HEK293 (cell line): ENCODE measurements around the gene MSLN.

ENCODE experiments used
- BCL11A ChIP-seq: fragments of 450-650 bp; formaldehyde crosslinking; IDR thresholded peaks from 2 replicates; pipeline ENCODE4 v1.5.1; 2016; ENCODE audit warnings: low read depth, missing biosample characterization, missing genetic modification characterization
- CTCF ChIP-seq: fragments of 450-650 bp; formaldehyde crosslinking; IDR thresholded peaks from 2 replicates; pipeline ENCODE4 v1.5.1; 2016; ENCODE audit warnings: missing biosample characterization, missing genetic modification characterization
- EGR2 ChIP-seq: fragments of 450-650 bp; formaldehyde crosslinking; IDR thresholded peaks from 2 replicates; pipeline ENCODE4 v1.5.1; 2016; ENCODE audit warnings: low read depth, missing biosample characterization, missing genetic modification characterization
- GLIS1 ChIP-seq: fragments of 450-650 bp; formaldehyde crosslinking; IDR thresholded peaks from 2 replicates; pipeline ENCODE4 v1.5.1; 2016; ENCODE audit warnings: missing biosample characterization, missing genetic modification characterization
- IKZF3 ChIP-seq: fragments of 450-650 bp; IDR thresholded peaks from 2 replicates; pipeline ENCODE4 v1.5.0; 2018; ENCODE audit warnings: missing biosample characterization, mild to moderate bottlenecking, missing genetic modification characterization, moderate library complexity
- KLF1 ChIP-seq: fragments of 450-650 bp; formaldehyde crosslinking; IDR thresholded peaks from 2 replicates; pipeline ENCODE4 v1.5.1; 2016; ENCODE audit warnings: missing biosample characterization, missing genetic modification characterization
- KLF16 ChIP-seq: fragments of 450-650 bp; formaldehyde crosslinking; IDR thresholded peaks from 2 replicates; pipeline ENCODE4 v1.5.1; 2017; ENCODE audit warnings: missing biosample characterization, missing genetic modification characterization
- OSR2 ChIP-seq: fragments of 450-650 bp; formaldehyde crosslinking; IDR thresholded peaks from 2 replicates; pipeline ENCODE4 v1.5.1; 2016; ENCODE audit warnings: missing biosample characterization, missing genetic modification characterization
- PATZ1 ChIP-seq: fragments of 450-650 bp; formaldehyde crosslinking; IDR thresholded peaks from 2 replicates; pipeline ENCODE4 v1.5.1; 2016; ENCODE audit warnings: missing biosample characterization, missing genetic modification characterization
- ZBTB1 ChIP-seq: fragments of 450-650 bp; formaldehyde crosslinking; IDR thresholded peaks from 2 replicates; pipeline ENCODE4 v1.5.1; 2016; ENCODE audit warnings: missing biosample characterization, missing genetic modification characterization
- ZBTB17 ChIP-seq: fragments of 450-650 bp; formaldehyde crosslinking; IDR thresholded peaks from 2 replicates; pipeline ENCODE4 v1.5.1; 2016; ENCODE audit warnings: missing biosample characterization, missing genetic modification characterization
- ZBTB21 ChIP-seq: fragments of 450-650 bp; formaldehyde crosslinking; IDR thresholded peaks from 2 replicates; pipeline ENCODE4 v1.5.1; 2017; ENCODE audit warnings: missing biosample characterization, missing genetic modification characterization
- ZBTB26 ChIP-seq: fragments of 450-650 bp; formaldehyde crosslinking; optimal IDR thresholded peaks from 2 replicates; pipeline ENCODE3; 2016; ENCODE audit warnings: missing biosample characterization, mild to moderate bottlenecking, missing genetic modification characterization
- ZBTB48 ChIP-seq: fragments of 450-650 bp; formaldehyde crosslinking; IDR thresholded peaks from 2 replicates; pipeline ENCODE4 v1.5.1; 2016; ENCODE audit warnings: missing biosample characterization, missing genetic modification characterization
- ZBTB8A ChIP-seq: fragments of 450-650 bp; formaldehyde crosslinking; IDR thresholded peaks from 2 replicates; pipeline ENCODE4 v1.5.1; 2016; ENCODE audit warnings: missing biosample characterization, missing genetic modification characterization
- ZFHX2 ChIP-seq: fragments of 450-650 bp; formaldehyde crosslinking; conservative IDR thresholded peaks from 2 replicates; pipeline ENCODE4 v1.5.1; 2016; ENCODE audit warnings: missing biosample characterization, missing genetic modification characterization
- ZNF24 ChIP-seq: fragments of 450-650 bp; formaldehyde crosslinking; IDR thresholded peaks from 2 replicates; pipeline ENCODE4 v1.5.1; 2016; ENCODE audit warnings: missing biosample characterization, missing genetic modification characterization
- ZNF324 ChIP-seq: fragments of 450-650 bp; formaldehyde crosslinking; IDR thresholded peaks from 2 replicates; pipeline ENCODE4 v1.5.1; 2016; ENCODE audit warnings: missing biosample characterization, missing genetic modification characterization
- ZNF335 ChIP-seq: fragments of 450-650 bp; formaldehyde crosslinking; conservative IDR thresholded peaks from 2 replicates; pipeline ENCODE4 v1.5.1; 2016; ENCODE audit warnings: missing biosample characterization, missing genetic modification characterization
- ZNF394 ChIP-seq: fragments of 450-650 bp; formaldehyde crosslinking; IDR thresholded peaks from 2 replicates; pipeline ENCODE4 v1.5.1; 2016; ENCODE audit warnings: missing biosample characterization, missing genetic modification characterization, mild to moderate bottlenecking, moderate library complexity, borderline replicate concordance
- ZNF580 ChIP-seq: fragments of 450-650 bp; formaldehyde crosslinking; IDR thresholded peaks from 2 replicates; pipeline ENCODE4 v1.5.1; 2016; ENCODE audit warnings: missing biosample characterization, missing genetic modification characterization
- ZNF660 ChIP-seq: fragments of 450-650 bp; IDR thresholded peaks from 2 replicates; pipeline ENCODE4 v1.5.1; 2018; ENCODE audit warnings: missing biosample characterization, mild to moderate bottlenecking, missing genetic modification characterization
- ZNF692 ChIP-seq: fragments of 450-650 bp; formaldehyde crosslinking; IDR thresholded peaks from 2 replicates; pipeline ENCODE4 v1.5.1; 2016; ENCODE audit warnings: missing biosample characterization, missing genetic modification characterization
- ZNF76 ChIP-seq: fragments of 450-650 bp; formaldehyde crosslinking; IDR thresholded peaks from 2 replicates; pipeline ENCODE4; 2016; ENCODE audit warnings: low read depth, missing biosample characterization, missing genetic modification characterization, borderline replicate concordance
- ZSCAN5A ChIP-seq: fragments of 450-650 bp; formaldehyde crosslinking; IDR thresholded peaks from 2 replicates; pipeline ENCODE4 v1.5.1; 2016; ENCODE audit warnings: missing biosample characterization, missing genetic modification characterization
- TF ChIP-seq, protein P1 (sequence below): fragments of 450-650 bp; formaldehyde crosslinking; IDR thresholded peaks from 2 replicates; pipeline ENCODE4 v1.5.1; 2017; ENCODE audit warnings: missing biosample characterization, missing genetic modification characterization
- TF ChIP-seq, protein P2 (sequence below): fragments of 450-650 bp; formaldehyde crosslinking; IDR thresholded peaks from 2 replicates; pipeline ENCODE4 v1.5.1; 2016; ENCODE audit warnings: missing biosample characterization, missing genetic modification characterization

MSLN gene

GRCh38 chr16:712740-713250 is 47.7 kb upstream of the MSLN start (continued):
- TF ChIP-seq GLIS1 (tag by site-specific recombination) (peak; percentile 48; the same call in 1 of the 2 replicates), OSR2 (peak; percentile 29; the same call in 1 of the 2 replicates), ZFHX2 (tag by site-specific recombination) (peak; percentile 92), ZBTB1 (tag by site-specific recombination) (0 out of 2 replicates have a peak, but pooled peaks have one; percentile 10), ZNF76 (tag by site-specific recombination) (0 out of 2 replicates have a peak, but pooled peaks have one; percentile 35), ZBTB21 (tag by site-specific recombination) (0 out of 2 replicates have a peak, but pooled peaks have one; percentile 19), IKZF3 (tag by site-specific recombination) (peak; percentile 70), EGR2 (peak; percentile 86), ZBTB48 (peak; percentile 79; the same call in 1 of the 2 replicates), KLF16 (tag by site-specific recombination) (peak; percentile 65; the same call in 1 of the 2 replicates), ZBTB17 (peak; percentile 84), KLF1 (tag by site-specific recombination) (peak; percentile 67; the same call in 1 of the 2 replicates), ZBTB26 (tag by site-specific recombination) (peak; percentile 28), ZNF335 (tag by site-specific recombination) (peak; percentile 46), ZNF324 (tag by site-specific recombination) (peak; percentile 83), ZNF394 (tag by site-specific recombination) (peak; percentile 78; the same call in 1 of the 2 replicates), ZNF660 (tag by site-specific recombination) (peak; percentile 89), CTCF (peak; percentile 73), ZNF24 (tag by site-specific recombination) (peak; percentile 80; the same call in 1 of the 2 replicates), PATZ1 (peak; percentile 83), ZSCAN5A (peak; percentile 55; the same call in 1 of the 2 replicates), ZBTB8A (tag by site-specific recombination) (peak; percentile 87), BCL11A (tag by site-specific recombination) (peak; percentile 78; the same call in 1 of the 2 replicates), ZNF580 (tag by site-specific recombination) (peak; percentile 90), ZNF692 (0 out of 2 replicates have a peak, but pooled peaks have one; percentile 5)
- TF ChIP-seq, protein P1, sequence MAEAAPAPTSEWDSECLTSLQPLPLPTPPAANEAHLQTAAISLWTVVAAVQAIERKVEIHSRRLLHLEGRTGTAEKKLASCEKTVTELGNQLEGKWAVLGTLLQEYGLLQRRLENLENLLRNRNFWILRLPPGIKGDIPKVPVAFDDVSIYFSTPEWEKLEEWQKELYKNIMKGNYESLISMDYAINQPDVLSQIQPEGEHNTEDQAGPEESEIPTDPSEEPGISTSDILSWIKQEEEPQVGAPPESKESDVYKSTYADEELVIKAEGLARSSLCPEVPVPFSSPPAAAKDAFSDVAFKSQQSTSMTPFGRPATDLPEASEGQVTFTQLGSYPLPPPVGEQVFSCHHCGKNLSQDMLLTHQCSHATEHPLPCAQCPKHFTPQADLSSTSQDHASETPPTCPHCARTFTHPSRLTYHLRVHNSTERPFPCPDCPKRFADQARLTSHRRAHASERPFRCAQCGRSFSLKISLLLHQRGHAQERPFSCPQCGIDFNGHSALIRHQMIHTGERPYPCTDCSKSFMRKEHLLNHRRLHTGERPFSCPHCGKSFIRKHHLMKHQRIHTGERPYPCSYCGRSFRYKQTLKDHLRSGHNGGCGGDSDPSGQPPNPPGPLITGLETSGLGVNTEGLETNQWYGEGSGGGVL (tag by site-specific recombination), result peak; percentile 50
- TF ChIP-seq, protein P2, sequence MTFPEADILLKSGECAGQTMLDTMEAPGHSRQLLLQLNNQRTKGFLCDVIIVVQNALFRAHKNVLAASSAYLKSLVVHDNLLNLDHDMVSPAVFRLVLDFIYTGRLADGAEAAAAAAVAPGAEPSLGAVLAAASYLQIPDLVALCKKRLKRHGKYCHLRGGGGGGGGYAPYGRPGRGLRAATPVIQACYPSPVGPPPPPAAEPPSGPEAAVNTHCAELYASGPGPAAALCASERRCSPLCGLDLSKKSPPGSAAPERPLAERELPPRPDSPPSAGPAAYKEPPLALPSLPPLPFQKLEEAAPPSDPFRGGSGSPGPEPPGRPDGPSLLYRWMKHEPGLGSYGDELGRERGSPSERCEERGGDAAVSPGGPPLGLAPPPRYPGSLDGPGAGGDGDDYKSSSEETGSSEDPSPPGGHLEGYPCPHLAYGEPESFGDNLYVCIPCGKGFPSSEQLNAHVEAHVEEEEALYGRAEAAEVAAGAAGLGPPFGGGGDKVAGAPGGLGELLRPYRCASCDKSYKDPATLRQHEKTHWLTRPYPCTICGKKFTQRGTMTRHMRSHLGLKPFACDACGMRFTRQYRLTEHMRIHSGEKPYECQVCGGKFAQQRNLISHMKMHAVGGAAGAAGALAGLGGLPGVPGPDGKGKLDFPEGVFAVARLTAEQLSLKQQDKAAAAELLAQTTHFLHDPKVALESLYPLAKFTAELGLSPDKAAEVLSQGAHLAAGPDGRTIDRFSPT (tag by site-specific recombination), result peak; percentile 74; the same call in 1 of the 2 replicates
